ENCODE measurements around the gene ODAD4.

ODAD4 gene, protein sequence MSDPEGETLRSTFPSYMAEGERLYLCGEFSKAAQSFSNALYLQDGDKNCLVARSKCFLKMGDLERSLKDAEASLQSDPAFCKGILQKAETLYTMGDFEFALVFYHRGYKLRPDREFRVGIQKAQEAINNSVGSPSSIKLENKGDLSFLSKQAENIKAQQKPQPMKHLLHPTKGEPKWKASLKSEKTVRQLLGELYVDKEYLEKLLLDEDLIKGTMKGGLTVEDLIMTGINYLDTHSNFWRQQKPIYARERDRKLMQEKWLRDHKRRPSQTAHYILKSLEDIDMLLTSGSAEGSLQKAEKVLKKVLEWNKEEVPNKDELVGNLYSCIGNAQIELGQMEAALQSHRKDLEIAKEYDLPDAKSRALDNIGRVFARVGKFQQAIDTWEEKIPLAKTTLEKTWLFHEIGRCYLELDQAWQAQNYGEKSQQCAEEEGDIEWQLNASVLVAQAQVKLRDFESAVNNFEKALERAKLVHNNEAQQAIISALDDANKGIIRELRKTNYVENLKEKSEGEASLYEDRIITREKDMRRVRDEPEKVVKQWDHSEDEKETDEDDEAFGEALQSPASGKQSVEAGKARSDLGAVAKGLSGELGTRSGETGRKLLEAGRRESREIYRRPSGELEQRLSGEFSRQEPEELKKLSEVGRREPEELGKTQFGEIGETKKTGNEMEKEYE

GRCh38 chr17:41930009-41930832 lies at the start of gene ODAD4:
Gene ODAD4, plus strand, starts transcription at chr17:41930617. Its CDS starts 107 bp downstream, at chr17:41930724.
- DNase-seq (ENCODE audit: low spot score): peak; percentile 99

GRCh38 chr17:41882756-41883155 lies 47.7 kb upstream of the ODAD4 start:
- peak; percentile 80 for DNase-seq (ENCODE audit: low spot score)

DNA sequence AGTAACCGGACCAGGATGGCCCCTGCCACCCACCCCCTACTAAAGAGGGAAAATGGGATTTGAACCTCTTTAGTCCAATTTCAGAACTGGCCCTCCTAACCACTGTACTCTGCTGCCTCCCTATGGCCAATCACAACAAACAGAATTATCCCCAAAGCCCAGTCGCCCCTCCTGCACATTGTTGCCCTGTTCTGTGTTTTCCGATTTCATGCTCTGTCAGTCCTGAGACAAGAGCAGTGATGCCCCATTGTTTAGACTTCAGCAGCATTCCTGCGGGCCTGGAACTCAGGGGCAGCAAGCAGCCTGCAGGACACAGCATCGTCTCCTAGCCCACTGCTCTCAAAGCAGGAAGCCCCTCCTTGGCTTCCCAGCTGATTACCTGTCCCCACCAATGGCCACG lies 44.7 kb upstream of the ODAD4 start:
- peak; percentile 70 for DNase-seq (ENCODE audit: low spot score)

- DNase-seq (ENCODE audit: low spot score): no peak
These were observed 42.0 kb upstream of the ODAD4 start for GRCh38 chr17:41888332-41888965.

GRCh38 chr17:41891135-41892020 lies 39.0 kb upstream of the ODAD4 start:
- DNase-seq (ENCODE audit: low spot score): no peak

- no peak for DNase-seq (ENCODE audit: low spot score)
These were observed 38.4 kb upstream of the ODAD4 start for GRCh38 chr17:41892021-41892376.

DNA sequence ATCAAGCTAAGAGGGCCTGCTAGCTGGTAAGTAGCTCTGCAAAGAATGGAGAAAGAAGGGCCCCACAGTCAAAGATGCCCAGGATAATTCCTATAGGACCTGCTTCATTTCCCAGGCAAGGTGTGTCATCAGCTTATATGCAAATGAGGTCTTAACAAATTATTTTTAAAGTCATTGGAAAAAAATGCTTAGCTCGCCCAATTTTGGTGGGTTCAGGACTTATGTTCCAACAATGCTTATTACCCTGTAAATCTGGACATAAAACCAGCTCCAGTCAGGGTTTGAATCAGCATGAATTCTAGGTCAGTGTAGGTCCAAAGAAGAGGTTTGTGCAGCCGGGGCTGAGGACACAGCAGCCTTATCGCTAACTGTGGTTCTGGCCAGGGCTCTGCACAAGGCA lies 37.0 kb upstream of the ODAD4 start:
- DNase-seq (ENCODE audit: low spot score): no peak

- peak; percentile 33 for DNase-seq (ENCODE audit: low spot score)
These were observed 35.6 kb upstream of the ODAD4 start for GRCh38 chr17:41894791-41895331.

- no peak for DNase-seq (ENCODE audit: low spot score)
These were observed 34.8 kb upstream of the ODAD4 start for GRCh38 chr17:41895617-41896016.

- DNase-seq (ENCODE audit: low spot score): no peak
These were observed 33.7 kb upstream of the ODAD4 start for GRCh38 chr17:41896726-41897125.

DNA sequence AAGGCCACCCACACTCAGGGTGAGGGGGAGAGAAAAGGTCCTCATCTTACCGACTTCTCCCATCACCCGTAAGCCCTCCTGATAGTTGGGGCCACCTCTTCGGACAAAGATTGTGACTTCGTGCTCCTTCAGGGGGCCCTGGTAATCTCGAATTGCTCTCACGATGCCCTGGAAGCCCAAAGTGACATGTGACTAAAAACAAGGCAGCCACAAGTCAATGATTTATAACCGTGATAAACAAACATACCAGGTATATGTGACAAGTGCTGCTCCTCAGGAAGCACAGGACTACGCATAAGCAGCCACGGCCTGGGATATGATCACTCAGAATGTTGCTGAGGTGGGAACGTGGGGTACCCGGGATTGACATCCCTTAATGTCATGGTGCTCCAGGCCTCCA lies 28.8 kb upstream of the ODAD4 start:
- no peak for DNase-seq (ENCODE audit: low spot score)

- no peak for DNase-seq (ENCODE audit: low spot score)
These were observed 26.1 kb upstream of the ODAD4 start for GRCh38 chr17:41904242-41904841.

DNA sequence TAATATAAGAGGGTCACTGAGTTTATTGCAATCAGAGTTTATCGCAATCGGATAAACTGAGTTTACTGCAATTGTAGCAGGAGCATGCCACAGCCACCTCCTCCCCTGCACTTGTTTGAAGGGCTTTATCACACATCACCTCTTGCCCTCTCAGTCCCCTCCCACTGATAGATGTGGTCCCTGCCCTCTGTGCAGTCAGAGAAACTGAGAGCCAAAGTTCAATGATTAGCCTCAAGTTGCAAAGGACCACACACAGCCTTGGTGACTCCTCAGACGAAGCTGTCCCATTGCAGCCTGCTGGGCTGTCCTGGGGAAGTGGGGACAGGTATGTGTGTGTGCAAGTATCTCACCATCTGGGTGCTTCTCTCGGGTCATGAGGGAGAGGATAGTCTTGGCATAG lies 25.2 kb upstream of the ODAD4 start:
- DNase-seq (ENCODE audit: low spot score): no peak

DNA sequence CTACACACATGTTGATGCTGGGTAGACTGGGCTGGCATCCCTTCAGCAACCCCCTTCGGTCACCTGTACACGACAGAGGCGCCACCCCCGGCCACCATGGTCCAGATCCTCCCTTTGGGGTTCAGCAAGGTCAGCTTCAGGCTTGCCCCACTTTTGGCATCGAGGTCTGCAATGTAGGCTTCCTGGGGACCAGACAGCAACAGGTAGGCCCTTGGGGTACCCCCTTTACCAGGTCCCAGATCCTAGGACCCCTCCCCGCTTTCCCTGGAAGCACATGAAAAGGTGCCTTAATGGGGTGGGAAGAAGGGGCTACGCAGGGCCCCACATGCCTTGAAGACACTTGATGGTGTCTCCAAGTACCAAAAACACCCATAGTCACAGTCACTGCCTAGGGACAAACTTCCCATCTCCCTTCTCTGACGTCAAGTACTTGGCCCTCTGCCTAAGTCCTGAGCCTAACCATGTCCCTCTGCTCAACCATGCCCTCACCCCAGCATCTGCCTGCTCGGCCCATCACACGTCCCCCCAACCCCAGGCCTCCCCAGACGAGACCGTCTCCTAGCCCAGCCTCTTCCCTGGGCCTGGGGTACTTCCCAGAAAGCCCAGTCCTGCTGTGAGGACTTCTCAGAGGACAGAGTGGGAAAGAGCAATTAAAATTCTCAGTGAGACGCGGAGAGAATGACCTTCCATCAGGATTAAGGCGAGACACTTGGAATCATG lies 23.8 kb upstream of the ODAD4 start:
- no peak for DNase-seq (ENCODE audit: low spot score)

GRCh38 chr17:41907185-41907556 lies 23.2 kb upstream of the ODAD4 start:
- DNase-seq (ENCODE audit: low spot score): peak; percentile 83

- no peak for DNase-seq (ENCODE audit: low spot score)
These were observed 22.5 kb upstream of the ODAD4 start for GRCh38 chr17:41907633-41908539.

DNA sequence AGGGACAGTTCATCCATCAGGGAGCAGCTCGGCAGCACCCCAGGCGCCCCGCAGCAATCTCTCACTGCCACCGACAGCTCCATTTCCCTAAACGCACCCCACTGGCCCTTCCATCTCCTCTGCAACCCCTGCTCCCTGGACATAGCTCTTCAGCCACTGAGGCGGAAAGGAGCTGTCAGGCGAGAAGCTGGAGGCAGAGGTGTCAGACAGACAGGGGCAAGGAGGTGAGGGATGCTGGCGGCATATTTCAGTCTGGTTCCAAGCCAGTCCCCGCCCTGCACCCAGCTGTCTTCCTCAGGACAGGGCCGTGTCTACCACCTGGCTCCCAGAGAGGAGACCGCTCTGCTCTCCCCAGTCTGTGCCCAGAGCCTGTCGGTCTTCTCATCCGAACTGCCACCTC lies 21.3 kb upstream of the ODAD4 start:
- DNase-seq (ENCODE audit: low spot score): peak; percentile 62

DNA sequence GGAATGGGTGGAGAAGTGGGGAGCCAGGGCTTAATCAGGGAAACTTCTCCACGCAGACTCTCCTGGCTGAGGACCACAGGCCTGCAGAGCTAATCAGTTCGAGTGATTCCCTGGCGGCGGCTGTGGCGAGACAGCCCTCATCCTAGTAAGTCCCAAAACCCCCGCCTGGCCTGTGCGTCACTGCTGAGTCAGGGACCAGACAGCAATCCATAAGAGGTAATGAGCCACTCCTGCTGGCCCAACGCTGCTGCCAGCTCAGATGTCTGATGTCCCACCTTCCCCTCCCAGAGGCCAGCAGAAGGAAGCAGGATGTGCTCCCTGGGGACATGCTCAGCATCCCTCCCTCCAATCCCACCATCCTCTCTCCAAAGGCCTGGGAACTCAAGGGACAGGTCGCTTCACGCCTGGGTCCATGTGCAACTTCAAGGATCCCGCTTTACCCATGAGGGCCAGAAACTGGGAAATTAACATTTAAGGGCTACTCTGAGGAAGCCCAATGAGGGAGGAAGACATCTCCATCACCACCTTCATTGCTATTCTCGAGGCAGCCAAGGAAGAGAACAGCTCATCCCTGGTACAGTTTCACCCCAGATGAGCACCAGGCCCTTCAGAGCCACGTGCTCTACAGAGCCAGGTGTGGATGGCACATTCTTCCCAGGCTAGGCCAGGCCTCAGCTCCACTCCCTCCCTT lies 19.6 kb upstream of the ODAD4 start:
- peak; percentile 91 for DNase-seq (ENCODE audit: low spot score)
